ENCODE data around the gene RD3L. TPM values are rescaled to one million over a fixed set of nuclear protein-coding genes. Genes with fewer than 3 reads are reported as not detected.
"Not testable (repeated sequence)": the region's sequence is repeated elsewhere in the genome, so short reads cannot be mapped to it uniquely, and the experiment has no call there.

Gene RD3L
- total RNA-seq, result not detected

DNA sequence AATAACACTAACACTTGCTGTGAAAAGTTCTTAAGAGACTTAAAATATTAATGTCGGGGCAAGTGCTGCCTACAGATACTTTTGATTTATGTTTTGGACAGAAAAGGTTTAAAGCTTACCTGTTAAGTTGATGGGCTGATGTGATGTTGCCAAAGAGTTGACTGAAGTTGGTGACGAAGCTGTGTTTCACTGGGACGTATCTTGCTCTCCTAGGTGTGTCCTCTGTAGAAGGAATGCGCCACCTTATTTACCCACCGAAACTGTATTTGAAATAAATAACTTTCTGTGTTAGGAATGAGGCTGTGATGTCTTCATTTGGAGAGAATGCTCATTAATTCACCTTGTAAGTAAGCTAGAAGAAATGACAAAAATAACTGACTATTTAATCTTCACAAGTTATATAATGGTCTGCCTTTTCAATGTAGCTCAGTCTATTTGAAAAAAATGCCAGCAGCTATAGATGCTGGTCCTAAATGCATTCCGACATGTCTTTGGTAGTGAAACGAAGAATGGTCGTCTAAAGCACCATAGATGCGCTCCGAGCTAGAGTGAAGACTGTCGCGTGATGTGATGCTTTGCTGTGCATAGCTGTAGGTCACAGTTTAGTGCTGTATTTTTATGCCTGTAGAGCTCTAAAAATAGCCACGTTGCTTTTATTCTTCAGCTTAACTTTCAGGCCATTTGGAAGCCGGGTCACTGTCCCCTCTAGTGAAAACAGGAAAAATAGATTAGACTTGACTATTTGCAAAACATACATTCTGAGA is at the start of gene RD3L:
RD3L (minus strand) TSS at position 557 of the 764 bp plus-strand sequence. CDS start 834 bp downstream, outside the sequence.
- ChIA-PET POLR2A (interaction anchor here (1.3 kb wide), 1 partner anchor 21 kb away, joined by 3 read pairs; no protein-coding TSS in a partner anchor), CTCF (interaction anchor here (1.0 to 1.4 kb wide), 2 partner anchors 21 to 32 kb away, joined by 3 to 4 read pairs; no protein-coding TSS in a partner anchor)
- peaks cover 2% of the 10 kb centered on the region for H3K9me3 Mint-ChIP-seq
- no peak within 1 kb of the TSS for H3K27ac Mint-ChIP-seq
- H3K4me3 Mint-ChIP-seq, result no peak within 1 kb of the TSS
- no peaks in the 10 kb centered on the region for H3K4me1 Mint-ChIP-seq
- DNase-seq, result no peak
- no peaks in the 10 kb centered on the region for H3K36me3 Mint-ChIP-seq (ENCODE audit: low read depth)
- H3K27me3 Mint-ChIP-seq, result peaks cover 42% of the 10 kb centered on the region

DNA sequence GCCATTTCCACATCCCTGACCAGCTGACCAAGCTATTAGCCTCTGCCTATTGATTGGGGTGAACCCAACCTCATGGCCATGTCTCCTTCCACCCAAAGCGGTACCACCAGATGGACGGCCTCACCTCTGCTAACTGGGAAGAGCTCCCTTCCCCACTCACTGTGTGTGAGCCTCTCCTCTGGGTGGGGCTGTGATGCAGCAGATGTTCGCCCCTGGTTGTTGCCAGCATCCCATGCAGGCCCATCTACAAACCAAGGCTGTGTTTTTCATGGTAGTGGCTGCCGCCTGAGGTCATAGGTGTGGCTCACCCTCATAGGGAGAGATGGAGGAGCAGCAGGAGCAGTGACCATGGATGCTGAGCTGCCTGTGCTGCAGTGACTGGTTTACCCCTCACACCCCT is 47.6 kb upstream of the RD3L start:
- no peak for DNase-seq
- Mint-ChIP-seq H3K9me3 (no peaks in the 10 kb centered on the region), H3K4me3 (no peak overlapping the region), H3K36me3 (ENCODE audit: low read depth) (no peaks in the 10 kb centered on the region), H3K27me3 (peaks cover 38% of the 10 kb centered on the region), H3K4me1 (no peaks in the 10 kb centered on the region), H3K27ac (no peak overlapping the region)
- POLR2A ChIA-PET, result no interaction called here
- CTCF ChIA-PET, result no interaction called here

GRCh38 chr14:103989034-103989433 is 46.7 kb upstream of the RD3L start:
- H3K4me3 Mint-ChIP-seq, result no peak overlapping the region
- H3K27me3 Mint-ChIP-seq, result peaks cover 36% of the 10 kb centered on the region
- H3K9me3 Mint-ChIP-seq, result no peaks in the 10 kb centered on the region
- CTCF ChIA-PET, result no interaction called here
- no peaks in the 10 kb centered on the region for H3K4me1 Mint-ChIP-seq
- H3K27ac Mint-ChIP-seq, result no peak overlapping the region
- no peak for DNase-seq
- POLR2A ChIA-PET, result no interaction called here
- no peaks in the 10 kb centered on the region for H3K36me3 Mint-ChIP-seq (ENCODE audit: low read depth)

DNA sequence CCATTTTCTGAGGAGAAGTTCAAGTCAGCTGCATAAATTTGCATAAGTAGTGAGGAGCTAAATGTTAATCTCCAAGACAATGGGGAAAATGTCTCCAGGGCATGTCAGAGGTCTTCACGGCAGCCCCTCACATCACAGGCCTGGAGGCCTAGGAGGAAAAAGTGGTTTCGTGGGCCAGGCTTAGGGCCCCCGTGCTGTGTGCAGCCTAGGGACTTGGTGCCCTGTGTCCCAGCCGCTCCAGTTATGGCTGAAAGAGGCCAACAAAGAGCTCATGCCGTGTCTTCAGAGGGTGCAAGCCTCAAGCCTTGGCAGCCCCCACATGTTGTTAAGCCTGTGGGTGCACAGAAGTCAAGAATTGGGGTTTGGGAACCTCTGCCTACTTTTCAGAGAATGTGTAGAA is 41.9 kb upstream of the RD3L start:
- H3K27ac Mint-ChIP-seq, result no peak overlapping the region
- no peaks in the 10 kb centered on the region for H3K36me3 Mint-ChIP-seq (ENCODE audit: low read depth)
- no peaks in the 10 kb centered on the region for H3K9me3 Mint-ChIP-seq
- no peak for DNase-seq
- POLR2A ChIA-PET, result no interaction called here
- no peaks in the 10 kb centered on the region for H3K4me1 Mint-ChIP-seq
- H3K4me3 Mint-ChIP-seq, result no peak overlapping the region
- CTCF ChIA-PET, result interaction anchor here (0.5 kb wide), 1 partner anchor 16 kb away, joined by 3 read pairs; no protein-coding TSS in a partner anchor
- H3K27me3 Mint-ChIP-seq, result peaks cover 32% of the 10 kb centered on the region

- CTCF ChIA-PET, result interaction anchor here (0.7 to 2.0 kb wide), 3 partner anchors 172 to 442 kb away, joined by 4 to 7 read pairs (median 4); no protein-coding TSS in a partner anchor
- H3K27ac Mint-ChIP-seq; H3K4me3 Mint-ChIP-seq; DNase-seq; H3K36me3 Mint-ChIP-seq (ENCODE audit: low read depth); H3K9me3 Mint-ChIP-seq; POLR2A ChIA-PET; H3K4me1 Mint-ChIP-seq: not testable (repeated sequence)
- peaks cover 19% of the 10 kb centered on the region for H3K27me3 Mint-ChIP-seq
These were observed 38.4 kb upstream of the RD3L start for GRCh38 chr14:103980623-103981238.

DNA sequence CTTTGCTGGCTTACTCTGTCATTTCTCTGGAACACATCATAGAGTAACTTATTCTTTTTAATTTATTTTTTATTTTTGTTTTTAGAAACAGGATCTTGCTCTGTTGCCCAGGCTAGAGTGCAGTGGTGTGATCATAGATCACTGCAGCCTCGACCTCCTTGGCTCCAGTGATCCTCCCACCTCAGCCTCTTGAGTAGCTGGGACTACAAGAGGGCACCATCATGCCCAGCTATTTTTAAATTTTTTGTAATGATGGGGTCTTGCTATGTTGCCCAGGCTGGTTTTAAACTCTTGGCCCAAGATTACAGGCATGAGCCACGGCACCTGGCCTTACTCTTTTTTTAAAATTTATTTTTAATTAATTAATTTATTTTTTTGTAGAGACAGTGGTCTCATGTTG is 32.2 kb upstream of the RD3L start:
- Mint-ChIP-seq H3K9me3 (no peaks in the 10 kb centered on the region), H3K36me3 (ENCODE audit: low read depth) (no peaks in the 10 kb centered on the region), H3K27me3 (peaks cover 5% of the 10 kb centered on the region), H3K27ac (no peak overlapping the region), H3K4me1 (no peaks in the 10 kb centered on the region), H3K4me3 (no peak overlapping the region)
- no peak for DNase-seq
- CTCF ChIA-PET, result no interaction called here
- POLR2A ChIA-PET, result no interaction called here

DNA sequence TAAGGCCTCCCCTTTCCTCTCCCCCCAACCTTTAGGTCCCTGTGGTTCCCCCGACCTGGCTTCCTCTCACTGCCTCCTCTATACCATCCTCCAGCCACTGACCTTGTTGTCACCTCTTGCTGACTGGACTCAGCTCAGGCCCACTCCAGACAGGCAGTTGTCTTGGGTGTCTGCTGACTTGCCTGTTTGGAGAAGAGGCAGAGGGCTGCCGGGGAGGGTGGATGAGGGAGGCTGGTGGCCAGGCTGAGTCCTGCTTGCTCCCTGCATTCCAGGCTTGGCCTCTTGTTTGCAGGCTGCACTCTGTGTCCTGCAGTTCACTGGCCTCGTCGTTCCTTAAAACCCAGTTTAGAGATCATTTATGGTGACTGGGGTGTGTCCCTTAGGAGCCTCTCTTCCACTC is 31.0 kb upstream of the RD3L start:
- Mint-ChIP-seq H3K4me1 (no peaks in the 10 kb centered on the region), H3K27me3 (peaks cover 5% of the 10 kb centered on the region), H3K9me3 (no peaks in the 10 kb centered on the region), H3K4me3 (no peak overlapping the region), H3K36me3 (ENCODE audit: low read depth) (no peaks in the 10 kb centered on the region), H3K27ac (no peak overlapping the region)
- ChIA-PET POLR2A (no interaction called here), CTCF (no interaction called here)
- no peak for DNase-seq

- Mint-ChIP-seq H3K27ac (no peak overlapping the region), H3K9me3 (no peaks in the 10 kb centered on the region), H3K4me1 (no peaks in the 10 kb centered on the region), H3K4me3 (no peak overlapping the region), H3K36me3 (ENCODE audit: low read depth) (no peaks in the 10 kb centered on the region), H3K27me3 (peaks cover 5% of the 10 kb centered on the region)
- ChIA-PET POLR2A (no interaction called here), CTCF (no interaction called here)
- DNase-seq, result no peak
These were observed 27.6 kb upstream of the RD3L start for GRCh38 chr14:103969961-103970360.

- no peaks in the 10 kb centered on the region for H3K36me3 Mint-ChIP-seq (ENCODE audit: low read depth)
- H3K4me3 Mint-ChIP-seq, result no peak overlapping the region
- POLR2A ChIA-PET, result no interaction called here
These were observed 24.3 kb upstream of the RD3L start for GRCh38 chr14:103966631-103967030.

DNA sequence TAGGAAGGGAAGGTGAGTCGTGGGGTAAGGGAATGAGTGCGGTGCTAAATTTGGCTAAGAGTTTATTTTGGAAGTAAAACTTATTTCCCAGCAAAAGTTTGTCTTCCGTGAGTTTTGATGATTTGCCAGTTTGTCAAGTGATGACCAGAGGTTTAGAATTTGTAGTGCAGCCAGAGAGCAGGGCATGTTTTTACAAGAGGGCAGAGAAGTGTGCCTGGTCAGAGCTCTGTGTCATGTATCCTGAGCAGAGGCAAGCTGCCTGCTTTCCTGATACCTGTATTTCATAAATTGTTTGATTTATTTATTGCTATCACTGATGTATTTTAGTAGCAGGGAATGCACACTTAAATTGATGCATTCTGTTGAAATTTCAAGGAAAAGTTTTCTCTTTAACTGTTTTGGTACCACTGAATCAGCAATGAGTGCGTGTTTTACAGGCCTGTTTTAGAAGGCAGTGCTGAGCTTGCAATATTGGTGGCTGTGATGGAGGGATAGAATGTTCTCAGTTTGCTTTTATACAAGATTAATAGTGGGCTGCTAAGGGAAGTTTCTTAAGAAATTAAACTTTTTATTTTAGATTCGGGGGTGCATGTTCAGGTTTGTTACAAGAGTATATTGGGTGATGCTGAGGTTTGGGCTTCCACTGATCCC is 19.7 kb upstream of the RD3L start:
- no peak overlapping the region for H3K27ac Mint-ChIP-seq
- no peaks in the 10 kb centered on the region for H3K9me3 Mint-ChIP-seq
- H3K36me3 Mint-ChIP-seq (ENCODE audit: low read depth), result no peaks in the 10 kb centered on the region
- peaks cover 9% of the 10 kb centered on the region for H3K27me3 Mint-ChIP-seq
- no peak overlapping the region for H3K4me3 Mint-ChIP-seq
- no peaks in the 10 kb centered on the region for H3K4me1 Mint-ChIP-seq
- POLR2A ChIA-PET, result no interaction called here
- CTCF ChIA-PET, result no interaction called here
- DNase-seq, result no peak

More at GRCh38 chr14:103966631-103967030, 24.3 kb upstream of the RD3L start:
- DNase-seq, result no peak
- no peaks in the 10 kb centered on the region for H3K4me1 Mint-ChIP-seq
- CTCF ChIA-PET, result no interaction called here
- no peak overlapping the region for H3K27ac Mint-ChIP-seq
- H3K9me3 Mint-ChIP-seq, result no peaks in the 10 kb centered on the region
- H3K27me3 Mint-ChIP-seq, result peaks cover 10% of the 10 kb centered on the region

DNA sequence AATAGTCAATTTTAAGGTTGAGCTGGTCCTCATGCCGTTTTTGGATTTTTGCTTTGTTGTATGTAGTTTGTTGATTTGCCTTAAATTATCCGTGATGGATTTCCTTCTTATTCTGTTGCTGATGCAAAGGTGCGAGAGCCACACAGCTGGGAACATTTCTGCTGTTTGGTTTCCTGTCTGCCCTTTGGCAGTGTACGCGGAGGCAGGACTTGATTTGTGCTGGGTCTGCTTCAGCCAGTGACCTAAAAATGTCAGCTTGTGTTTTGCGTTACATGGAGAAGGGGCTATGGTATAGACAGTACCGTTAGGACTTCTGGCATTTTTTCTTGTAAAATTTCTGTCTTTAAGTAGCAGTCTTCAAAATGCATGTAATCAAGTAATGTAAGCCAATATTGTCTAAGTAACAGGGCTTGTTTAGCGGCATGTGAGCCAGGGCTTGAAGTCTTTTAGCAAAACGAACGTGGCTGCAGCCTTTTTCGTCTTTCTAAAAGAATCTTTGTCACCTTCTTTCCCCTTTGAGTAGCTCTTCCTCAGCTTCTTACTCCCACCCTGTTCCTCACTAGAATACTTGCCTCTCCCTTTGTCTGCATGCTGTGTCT is 18.2 kb upstream of the RD3L start:
- no peaks in the 10 kb centered on the region for H3K36me3 Mint-ChIP-seq (ENCODE audit: low read depth)
- DNase-seq, result no peak
- peaks cover 9% of the 10 kb centered on the region for H3K27me3 Mint-ChIP-seq
- no peak overlapping the region for H3K4me3 Mint-ChIP-seq
- no peaks in the 10 kb centered on the region for H3K9me3 Mint-ChIP-seq
- POLR2A ChIA-PET, result interaction anchor here (0.7 kb wide), 1 partner anchor 218 kb away, joined by 3 read pairs; no protein-coding TSS in a partner anchor
- no peaks in the 10 kb centered on the region for H3K4me1 Mint-ChIP-seq
- no peak overlapping the region for H3K27ac Mint-ChIP-seq
- CTCF ChIA-PET, result no interaction called here

GRCh38 chr14:103949131-103949790 is 6.9 kb upstream of the RD3L start:
- Mint-ChIP-seq H3K27ac (no peak overlapping the region), H3K4me1 (no peaks in the 10 kb centered on the region), H3K9me3 (peaks cover 2% of the 10 kb centered on the region), H3K36me3 (ENCODE audit: low read depth) (no peaks in the 10 kb centered on the region), H3K27me3 (peaks cover 27% of the 10 kb centered on the region), H3K4me3 (no peak overlapping the region)
- CTCF ChIA-PET, result no interaction called here
- POLR2A ChIA-PET, result no interaction called here
- DNase-seq, result no peak

DNA sequence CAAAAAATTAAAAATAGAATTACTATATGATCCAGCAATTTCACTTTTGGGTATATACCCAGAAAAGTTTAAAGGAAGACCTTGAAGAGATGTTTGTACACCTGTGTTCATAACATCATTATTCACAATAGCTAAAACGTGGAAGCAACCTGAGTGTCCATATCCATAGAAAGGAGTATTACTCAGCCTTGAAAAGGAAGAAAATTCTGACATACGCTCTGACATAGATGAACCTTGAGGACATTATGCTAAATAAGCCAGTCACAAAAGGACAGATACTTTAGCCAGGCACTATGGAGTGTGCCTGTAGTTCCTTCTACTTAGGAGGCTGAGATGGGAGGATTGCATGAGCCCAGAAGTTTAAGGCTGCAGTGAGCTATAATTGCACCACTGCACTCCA is 6.1 kb upstream of the RD3L start:
- H3K4me3 Mint-ChIP-seq, result no peak overlapping the region
- peaks cover 30% of the 10 kb centered on the region for H3K27me3 Mint-ChIP-seq
- H3K36me3 Mint-ChIP-seq (ENCODE audit: low read depth), result no peaks in the 10 kb centered on the region
- no peak for DNase-seq
- H3K4me1 Mint-ChIP-seq, result no peaks in the 10 kb centered on the region
- H3K27ac Mint-ChIP-seq, result no peak overlapping the region
- peaks cover 2% of the 10 kb centered on the region for H3K9me3 Mint-ChIP-seq
- ChIA-PET CTCF (no interaction called here), POLR2A (interaction anchor here (1.7 kb wide), 1 partner anchor 13 kb away, joined by 3 read pairs; no protein-coding TSS in a partner anchor)

Data from activated CD4-positive, alpha-beta memory T cell treated with anti-CD3 and anti-CD28 coated beads, Interleukin-2, amount 10 ng/mL, durations not matched to agents 7 days and 5 days (primary cell).